GM18502 (cell line): Measurements from ENCODE around the gene WT1.

ENCODE experiments used
- ATAC-seq: cut with Tn5 transposase; IDR thresholded peaks from one replicate; pipeline ENCODE4 v1.9.1; 2021; ENCODE audit warnings: mild to moderate bottlenecking; ENCODE audit not compliant: unreplicated experiment, poor library complexity

The WT1 gene

DNA sequence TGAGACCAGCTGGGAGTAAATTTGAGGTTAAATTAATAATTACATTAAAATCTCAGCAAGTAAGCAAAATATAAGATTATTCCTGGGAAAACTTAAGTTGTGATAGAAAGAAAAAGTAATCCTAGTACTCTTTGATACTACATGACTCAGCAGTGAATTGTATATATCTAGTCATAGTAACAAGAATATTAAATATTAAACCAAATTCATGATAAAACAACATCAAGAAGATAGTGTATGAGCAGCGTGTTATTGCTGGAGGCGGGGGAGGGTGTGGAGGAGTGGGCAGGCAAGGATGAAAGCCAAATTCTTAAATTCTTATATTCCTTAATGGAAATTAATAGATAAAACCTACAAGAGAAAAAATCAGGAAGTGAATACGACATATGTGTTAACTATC is 95.2 kb downstream of the WT1 start:
- ATAC-seq: no peak
